Ammon's horn (tissue), 1 donor: Measurements from ENCODE around the gene ATG16L1.

Experiments used
- DNase-seq: peaks from one replicate; pipeline ENCODE4 v3.0.0-alpha.2; 2016; ENCODE audit warnings: low spot score

Gene ATG16L1

DNA sequence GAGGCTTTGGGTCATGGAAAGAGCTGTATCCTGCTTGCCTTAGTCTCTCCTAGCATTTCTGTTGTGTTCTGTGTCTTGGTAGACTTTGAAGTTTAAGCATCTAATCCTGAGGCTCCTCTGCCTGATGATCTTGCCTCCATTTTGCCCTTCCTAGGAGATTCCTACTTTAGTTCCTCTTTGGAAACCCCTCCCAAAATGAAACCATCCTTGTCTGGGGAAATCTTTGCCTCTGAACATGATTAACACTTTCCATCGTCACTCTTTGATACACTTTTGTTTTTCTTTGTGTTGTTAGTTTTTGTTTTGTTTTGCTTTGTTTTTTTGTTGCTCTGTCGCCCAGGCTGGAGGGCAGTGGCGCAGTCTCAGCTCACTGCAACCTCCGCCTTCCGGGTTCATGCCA lies 9.2 kb downstream of the ATG16L1 start:
- no peak for DNase-seq

DNA sequence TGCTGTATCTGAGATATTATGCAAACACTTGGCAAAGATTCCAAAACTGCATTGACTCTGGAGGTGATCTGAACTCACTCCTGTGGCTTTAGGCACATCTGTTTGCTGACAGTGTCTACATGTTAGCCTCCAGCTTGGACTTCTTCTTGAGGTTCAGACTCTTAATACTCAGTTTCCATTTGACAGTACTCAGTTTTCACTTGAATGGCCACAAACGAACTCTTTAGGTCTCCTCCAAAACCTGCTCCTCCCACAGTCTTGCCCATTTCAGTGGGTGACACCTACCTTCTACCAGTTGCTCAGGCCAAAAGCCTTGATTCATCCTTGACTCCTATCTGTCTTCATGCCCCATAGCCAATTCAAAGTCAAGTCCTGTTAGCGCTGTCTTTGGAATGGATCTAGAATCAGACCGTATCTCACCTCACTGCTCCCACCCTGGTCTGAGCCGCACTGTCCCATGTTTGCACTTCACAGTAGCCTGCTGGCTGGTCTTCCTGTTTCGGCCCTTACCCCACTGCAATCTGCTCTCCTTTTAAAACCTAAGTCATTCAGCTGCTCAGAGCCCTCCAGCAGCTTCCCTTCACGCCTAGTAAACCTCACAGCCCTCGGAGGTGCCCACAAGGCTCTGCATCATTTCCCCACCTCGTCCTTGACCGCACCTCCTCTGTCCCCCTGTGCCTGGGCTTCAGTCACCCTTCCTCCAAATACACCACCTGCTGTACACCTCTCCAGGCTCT lies 10.5 kb downstream of the ATG16L1 start:
- DNase-seq: no peak

DNA sequence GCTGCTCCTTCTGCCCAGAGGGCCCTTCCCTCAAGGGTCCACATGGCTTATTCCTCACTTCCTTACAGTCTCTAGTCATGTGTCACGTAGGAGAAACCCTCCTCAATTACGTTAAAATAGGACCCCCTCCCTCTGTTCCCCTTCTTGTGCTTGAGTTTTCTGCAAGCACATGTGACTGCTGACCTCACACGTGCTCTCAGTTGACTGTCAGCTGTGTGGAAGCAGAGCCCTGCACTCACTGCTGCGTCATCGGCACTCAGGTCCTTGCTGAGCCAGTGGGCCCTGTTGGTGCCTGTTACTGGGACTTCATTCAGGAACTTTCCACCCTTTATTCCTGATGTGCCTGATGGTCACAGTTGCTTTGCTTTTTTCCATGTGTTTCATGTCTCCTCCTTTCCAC lies 11.1 kb downstream of the ATG16L1 start:
- DNase-seq: no peak

DNA sequence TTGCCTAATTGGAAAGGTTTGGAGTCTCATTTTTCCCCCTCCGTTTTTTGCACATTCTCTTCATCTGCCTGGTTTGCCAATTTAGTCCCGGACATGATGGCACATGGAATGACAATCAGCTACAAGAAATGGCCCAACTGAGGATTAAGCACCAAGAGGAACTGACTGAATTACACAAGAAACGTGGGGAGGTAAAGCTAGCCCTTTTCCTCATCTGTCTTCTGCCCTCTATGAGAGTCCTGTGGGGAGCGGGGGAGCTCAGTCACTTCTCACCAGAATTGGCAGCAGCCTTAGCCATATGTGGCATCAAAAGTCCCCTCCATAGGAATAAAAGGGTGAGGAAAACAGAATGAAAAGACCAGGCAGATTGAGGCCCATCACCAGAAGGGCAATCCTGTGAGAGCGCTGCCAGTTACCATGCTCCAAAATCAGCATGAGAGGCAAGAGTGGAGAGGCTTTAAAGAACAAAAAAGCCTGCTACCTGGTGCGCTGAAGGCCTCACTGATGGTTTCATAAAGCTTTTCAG lies 11.6 kb downstream of the ATG16L1 start:
- DNase-seq: no peak

DNA sequence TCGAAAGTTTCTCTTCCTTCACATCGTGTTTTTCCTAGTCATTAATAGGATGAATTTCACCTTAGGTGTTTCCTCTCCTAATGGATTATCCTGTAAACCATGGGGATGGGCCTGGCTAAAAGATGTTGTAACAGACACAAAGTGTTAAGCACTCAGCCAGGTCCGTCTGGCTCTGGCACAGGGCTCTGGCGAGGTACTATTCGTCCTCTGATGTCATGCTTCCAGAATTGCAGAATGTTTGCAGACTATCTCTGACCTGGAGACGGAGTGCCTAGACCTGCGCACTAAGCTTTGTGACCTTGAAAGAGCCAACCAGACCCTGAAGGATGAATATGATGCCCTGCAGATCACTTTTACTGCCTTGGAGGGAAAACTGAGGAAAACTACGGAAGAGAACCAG lies 13.2 kb downstream of the ATG16L1 start:
- no peak for DNase-seq

DNA sequence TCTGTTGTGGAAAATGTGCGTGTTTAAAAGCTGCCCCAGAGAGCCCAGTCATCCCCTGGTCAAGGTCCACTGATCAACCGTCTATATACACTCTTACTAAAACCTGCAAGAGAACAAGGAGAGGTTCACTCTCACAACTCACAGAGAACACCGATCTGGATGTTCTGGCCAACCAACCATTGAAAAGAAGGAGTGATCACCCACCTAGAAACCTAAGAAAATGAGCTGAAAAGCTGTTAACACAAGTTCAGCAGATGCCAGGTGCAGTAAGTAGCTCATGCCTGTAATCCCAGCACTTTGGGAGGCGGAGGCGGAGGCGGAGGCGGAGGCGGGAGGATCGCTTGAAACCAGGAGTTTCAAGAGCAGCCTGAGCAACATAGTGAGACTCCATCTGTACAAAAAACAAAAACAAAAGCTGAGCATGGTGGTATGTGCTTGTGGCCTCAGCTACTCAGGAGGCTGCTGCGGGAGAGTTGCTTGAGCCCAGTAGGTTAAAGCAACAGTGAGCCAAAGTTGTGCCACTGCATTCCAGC lies 14.5 kb downstream of the ATG16L1 start:
- DNase-seq: peak; percentile 40

DNA sequence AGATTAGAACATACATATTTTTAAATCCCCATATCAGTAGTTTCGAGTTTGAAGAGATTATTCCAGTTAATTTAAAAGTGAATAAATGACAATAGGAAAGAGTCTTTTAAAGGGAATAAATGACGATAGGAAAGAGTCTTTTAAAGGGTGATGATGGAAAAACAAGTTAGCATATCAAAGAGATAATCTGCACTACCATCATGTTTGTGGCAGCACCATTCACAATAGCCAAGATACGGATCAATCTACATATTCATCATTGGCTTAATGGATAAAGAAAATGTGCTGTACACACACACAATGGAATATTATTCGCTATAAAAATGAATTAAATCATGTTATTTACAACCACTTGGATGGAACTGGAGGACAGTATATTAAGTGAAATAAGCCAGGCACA lies 15.0 kb downstream of the ATG16L1 start:
- DNase-seq: no peak

DNA sequence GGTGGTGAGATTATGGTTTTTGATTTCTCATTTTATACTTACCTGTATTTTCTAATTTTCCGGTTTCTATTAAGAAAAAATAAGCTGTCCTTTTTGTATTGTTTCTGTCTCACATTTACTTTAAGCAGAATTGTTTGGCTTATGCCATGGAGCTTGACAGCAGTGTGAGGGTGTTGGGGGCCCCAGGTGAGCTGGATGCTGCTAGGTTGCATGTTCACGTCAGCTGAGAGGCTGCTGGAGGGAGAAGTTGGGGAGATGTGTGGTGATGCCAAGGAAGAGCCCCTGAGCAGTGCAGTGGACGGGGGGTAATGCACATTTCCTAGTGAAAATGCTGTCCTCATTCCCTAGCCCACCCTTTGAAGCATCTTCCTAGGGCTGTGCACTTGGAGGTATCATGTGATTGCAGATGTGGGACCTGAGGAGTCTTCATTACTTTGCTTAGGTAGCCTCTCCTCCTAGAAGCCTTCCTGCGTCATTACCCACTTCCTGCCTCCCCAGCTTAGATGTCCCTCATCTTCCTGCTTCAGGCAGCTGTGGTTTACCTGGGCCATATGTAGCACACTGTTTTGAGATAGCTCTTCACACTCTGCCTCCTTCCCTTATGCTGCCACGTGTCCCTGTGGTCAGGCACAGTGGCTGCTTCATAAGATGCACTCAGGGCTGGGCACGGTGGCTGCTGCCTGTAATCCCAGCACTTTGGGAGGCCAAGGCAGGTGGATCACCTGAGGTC lies 16.2 kb downstream of the ATG16L1 start:
- no peak for DNase-seq

DNA sequence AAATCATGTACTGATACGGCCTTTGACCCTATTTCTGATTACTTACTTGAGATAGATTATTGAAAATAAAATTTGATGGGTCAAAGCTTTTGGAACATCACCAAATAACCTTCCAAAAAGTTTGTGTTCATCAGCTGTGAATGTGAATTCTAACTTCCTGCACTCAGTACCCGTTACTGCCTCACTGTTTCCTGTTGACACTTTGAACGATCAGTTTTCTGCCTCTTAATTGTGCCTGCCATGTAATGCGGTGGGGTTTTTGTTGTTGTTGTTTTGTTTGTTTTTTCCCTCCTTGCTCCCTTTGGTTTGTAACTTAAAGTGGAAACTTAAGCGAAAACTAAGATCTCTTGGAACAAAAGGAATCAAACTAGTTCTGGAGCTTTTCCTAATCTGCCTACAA lies 18.9 kb downstream of the ATG16L1 start:
- DNase-seq: no peak

DNA sequence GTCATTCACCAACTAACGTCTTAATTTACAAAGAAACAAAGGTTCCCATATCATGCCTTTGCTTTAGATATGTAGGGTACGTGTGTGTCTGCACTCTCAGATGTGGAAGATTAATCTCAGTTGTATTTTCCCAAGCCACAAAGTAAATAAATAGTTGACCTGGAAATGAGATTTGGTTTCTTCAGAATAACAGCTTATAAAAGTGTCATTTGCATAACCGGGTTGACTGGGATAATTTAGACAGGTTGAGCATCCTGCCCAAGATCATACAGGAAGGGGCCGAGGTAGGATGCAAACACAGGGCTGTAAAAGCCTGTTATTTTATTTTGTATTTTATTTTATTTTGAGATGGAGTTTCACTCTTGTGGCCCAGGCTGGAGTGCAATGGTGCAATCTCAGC lies 19.5 kb downstream of the ATG16L1 start:
- DNase-seq: no peak

DNA sequence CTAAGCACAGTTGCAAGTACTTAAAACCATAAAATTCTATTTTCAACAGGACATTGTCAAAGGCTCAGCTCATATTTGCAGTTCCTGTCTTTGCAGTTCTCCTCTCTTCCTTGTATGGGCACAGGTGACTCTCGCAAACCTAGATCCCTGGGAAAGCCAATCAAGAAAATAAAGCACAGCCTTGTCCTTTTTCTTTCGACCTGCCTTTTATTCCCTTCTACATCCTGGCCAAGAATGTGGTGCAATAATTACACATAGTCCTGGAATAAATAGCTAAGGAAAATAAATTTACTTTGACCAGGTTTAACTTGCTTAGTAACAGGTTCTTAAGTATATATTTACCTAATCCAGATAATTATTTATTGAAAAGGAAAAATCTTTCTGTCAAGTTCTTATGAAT lies 20.2 kb downstream of the ATG16L1 start:
- DNase-seq: no peak

DNA sequence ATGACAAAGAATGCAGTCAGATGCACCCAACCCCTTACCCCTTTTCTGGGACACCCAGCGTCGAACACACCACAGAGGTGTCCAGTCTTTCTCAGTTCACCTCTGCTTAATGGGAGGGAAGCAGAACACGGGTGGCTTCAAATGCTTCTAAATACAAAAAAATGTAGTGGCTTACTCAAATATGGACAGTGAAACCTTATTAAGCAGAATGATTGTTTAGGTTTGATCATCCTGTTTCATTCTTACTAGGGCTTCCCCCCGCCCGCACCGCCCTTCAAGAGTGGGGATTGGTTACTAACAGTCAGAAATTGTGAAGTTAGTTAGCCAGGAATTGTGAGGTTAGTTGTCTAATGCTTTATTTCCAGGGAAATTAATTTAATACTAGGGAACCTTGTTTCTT lies 21.6 kb downstream of the ATG16L1 start:
- DNase-seq: no peak

DNA sequence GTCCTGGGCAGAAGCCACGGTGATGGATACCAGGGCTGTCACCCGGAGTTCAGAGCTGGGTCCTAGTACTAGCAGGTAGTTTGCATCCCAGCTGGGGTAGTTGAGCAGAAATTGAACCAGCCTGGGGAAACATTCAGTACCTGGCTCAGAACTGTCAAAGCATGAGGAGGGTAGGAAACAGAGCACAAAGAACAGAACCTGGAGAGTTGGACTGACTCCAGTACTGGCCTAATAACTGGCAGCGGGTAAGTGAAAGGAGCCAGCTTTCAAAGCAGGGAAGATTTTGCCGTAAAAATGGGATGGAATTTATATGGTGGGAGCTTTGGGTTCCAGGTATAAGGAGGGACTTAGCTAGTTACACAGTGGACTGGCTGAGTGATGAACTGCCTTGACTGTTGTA lies 23.8 kb downstream of the ATG16L1 start:
- no peak for DNase-seq

DNA sequence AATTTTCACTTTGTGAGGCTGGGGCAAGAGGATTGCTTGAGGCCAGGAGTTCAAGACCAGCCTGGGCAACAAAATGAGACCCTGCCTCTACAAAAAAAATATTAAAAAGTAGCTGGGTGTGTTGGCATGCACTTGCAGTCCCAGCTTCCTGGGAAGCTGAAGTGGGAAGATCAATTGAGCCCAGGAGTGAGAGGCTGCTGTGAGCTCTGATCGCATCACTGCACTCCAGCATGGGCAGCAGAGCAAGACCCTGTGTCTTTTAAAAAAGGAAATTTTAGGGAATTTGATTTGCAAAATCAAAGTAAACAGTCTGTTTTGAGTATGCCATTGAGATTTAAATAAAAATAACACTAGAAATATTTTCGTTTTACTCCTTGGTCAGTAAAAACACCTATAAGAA lies 27.4 kb downstream of the ATG16L1 start:
- no peak for DNase-seq

DNA sequence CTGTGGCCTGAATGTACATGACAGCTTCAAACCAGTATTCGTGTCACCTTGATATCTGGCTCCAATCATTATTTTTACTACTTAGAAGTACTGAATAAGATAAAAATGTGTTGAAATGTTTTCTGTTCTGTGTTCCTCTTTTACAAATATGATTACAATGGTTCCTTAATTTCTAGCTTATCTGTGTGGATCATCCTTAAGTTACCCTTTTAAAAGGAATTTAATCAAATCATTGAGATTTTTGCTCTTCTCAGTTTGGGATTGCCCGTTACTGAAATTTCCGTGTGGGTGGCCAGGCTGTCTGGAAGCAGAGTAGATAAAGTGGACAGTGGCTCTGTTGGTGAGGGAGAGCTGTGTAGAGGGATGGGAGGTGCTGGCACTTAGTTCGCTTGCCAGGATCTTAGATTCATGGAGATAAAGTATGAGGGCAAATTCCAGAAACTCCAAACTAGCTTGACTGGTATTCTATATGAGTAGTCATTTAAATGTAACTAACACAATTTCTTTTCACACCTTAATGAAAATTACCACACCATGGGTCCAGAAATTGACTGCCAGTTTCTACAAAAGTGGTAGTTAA lies 28.7 kb downstream of the ATG16L1 start:
- DNase-seq: no peak

DNA sequence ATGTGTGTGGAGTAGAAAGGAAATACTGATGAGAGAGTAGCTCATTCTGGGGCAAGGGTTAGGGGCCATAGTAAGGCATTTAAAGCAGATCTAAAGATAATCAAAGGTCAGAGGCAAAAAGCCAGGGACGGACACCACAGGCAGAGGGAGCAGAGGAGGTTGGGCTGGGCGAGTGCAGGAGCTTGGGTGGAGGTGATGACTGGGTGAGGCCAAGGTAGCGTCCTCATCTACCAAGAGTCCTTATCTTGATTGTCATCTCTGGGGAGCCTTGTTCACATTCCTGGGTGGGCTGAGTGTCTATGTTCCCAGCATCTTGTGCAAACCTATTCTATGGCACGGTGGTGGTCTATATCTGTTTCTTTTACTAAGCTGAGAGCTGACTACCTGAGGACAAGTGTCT lies 30.1 kb downstream of the ATG16L1 start:
- DNase-seq: no peak

DNA sequence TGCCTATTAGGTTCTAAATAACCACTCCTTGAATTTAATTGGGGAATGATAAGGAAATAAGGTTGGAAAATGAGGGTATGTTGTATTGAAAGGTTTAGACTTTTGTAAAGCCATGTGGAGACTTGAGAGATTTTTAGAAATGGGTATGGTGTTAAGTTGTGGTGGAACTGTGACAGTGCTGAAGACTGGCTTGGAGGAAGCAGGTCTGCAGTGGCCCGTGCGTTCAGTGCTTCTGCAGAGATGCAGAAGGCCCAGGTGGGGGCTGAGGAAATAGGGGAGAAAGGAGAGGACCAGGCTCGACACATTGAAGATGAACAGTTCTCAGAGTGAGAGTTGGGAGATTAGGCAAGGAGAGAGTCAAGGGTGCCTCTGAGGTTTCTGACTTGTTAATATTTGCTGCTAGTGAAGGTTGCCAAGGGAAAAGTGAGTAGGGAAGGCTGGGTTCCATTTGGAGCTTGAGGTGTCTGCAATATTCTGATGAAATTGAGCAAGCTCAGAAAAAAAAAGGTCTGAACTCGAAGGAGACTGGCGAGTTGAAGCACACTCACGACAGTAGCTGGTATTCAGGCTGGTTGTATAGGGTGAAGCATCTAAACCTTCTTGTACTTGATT lies 30.6 kb downstream of the ATG16L1 start:
- DNase-seq: no peak

DNA sequence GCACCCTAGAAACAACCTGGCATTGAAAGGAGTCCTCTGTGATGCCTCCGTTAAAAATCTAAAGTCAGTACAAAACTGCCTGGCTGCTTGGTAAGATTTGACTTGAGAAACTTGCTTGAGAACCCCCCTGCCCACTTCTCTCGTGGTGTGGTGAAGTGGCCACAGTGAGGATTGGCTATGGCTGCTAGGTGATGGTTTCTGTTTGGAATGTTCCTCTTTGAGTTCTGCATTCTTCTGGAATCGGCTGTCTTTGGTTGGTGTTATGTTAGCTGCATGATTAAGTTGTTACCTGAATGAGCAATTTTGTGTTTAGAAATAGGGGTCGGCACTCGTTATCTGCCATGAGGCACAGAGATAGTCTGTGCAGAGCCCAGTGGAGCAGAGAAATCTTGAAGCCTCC lies 34.4 kb downstream of the ATG16L1 start:
- no peak for DNase-seq

DNA sequence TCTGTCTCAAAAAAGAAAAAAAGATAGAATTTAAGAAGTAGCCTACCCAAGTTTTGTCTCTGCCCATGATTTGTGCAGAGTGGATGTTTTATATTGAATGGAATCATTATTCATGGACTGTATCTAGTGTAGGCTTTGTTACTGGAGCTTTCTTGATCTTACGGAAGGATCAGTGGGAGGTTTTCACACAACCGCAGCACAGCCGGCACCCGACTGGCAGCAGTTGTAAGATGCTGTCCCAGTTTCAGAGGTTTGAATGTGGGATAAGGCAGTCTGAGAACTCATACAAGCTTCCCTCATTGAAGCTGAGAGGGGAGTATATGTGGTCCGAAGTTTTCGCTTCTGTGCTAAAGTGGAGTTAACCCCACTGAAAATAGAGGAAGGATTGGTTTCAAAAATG lies 36.4 kb downstream of the ATG16L1 start:
- peak; percentile 46 for DNase-seq

DNA sequence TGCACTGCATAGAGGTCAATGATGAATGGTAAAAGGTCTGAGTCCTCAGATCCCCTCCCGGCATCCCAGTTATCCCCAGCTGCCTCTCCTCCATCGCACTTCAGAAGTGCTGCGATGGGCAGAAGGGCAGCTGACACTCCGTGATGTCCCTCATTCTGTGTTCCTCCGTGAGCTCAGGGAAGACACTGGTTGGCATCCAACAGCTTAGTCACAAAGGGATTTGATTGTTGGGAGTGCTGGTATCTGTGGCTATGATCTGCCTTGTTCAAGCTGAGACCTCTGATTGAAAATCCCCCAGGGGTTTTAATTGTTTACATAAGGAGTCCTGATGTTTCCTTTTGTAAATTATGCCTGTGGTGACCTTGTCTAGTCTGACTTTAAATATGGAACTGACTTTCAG lies 37.2 kb downstream of the ATG16L1 start:
- DNase-seq: peak; percentile 72

DNA sequence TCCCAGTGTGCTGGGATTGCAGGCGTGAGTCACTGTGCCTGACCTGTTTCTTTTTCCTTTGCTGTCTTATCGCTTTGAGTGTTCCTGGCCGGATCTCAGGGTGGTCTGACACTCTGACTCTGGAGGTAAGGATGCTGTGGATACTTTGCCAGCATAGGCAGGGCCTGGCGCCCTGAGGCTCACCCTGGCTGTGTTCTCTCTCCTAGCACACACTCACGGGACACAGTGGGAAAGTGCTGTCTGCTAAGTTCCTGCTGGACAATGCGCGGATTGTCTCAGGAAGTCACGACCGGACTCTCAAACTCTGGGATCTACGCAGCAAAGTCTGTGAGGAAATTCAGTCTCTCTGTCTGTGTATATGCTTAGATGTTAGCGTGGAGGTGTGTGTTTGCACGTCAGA lies 38.2 kb downstream of the ATG16L1 start:
- DNase-seq: peak; percentile 62

DNA sequence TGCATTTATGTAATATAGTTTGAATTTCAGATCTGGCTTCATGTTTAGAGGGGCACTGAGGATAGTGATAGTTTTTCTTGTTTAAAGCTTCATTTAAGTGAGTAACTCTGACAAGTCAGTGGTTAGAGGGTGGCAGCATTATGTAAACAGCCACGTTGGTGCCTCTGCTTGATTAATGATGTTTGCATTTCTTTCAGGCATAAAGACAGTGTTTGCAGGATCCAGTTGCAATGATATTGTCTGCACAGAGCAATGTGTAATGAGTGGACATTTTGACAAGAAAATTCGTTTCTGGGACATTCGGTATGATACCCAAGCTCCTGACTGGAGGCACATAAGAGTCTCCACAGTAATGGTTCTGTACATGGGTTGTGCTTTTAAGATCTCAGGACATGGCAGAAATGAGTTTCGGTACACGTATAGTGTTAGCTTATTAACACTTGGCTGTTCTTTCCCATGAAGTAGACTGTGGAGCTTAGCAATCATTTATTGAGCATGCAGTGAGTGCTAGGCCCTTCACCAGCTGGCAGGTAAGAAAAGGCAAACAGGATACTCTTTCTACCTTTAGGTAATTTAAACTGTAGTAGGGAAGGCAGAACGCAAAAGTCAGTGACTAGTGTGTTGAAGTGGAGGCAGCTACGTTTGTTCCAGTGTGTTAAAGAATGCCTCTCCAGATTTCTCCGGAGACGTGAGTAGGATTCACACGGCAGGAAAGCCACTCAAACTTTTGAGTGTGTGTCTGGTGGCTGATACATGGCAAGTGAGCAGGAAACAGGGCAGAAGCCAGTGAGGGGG lies 38.8 kb downstream of the ATG16L1 start:
- no peak for DNase-seq
